LNCaP clone FGC (cell line): ENCODE measurements around the gene PCBP3.

Source experiments
- DNase-seq: peaks from one replicate; pipeline ENCODE4 v3.0.0-alpha.2; 2011; ENCODE audit warnings: low read depth
- H3K4me3 ChIP-seq: 2 replicates; pipeline ENCODE4 v1.5.1; 2011; ENCODE audit warnings: mild to moderate bottlenecking, low read depth, low read length, control low read depth
- TF ChIP-seq, protein P1 (sequence below): IDR thresholded peaks from 2 replicates; pipeline ENCODE4 v1.5.1; 2012; ENCODE audit warnings: mild to moderate bottlenecking; ENCODE audit not compliant: control insufficient read depth, insufficient read depth; ENCODE audit errors: extremely low read depth

PCBP3 gene

DNA sequence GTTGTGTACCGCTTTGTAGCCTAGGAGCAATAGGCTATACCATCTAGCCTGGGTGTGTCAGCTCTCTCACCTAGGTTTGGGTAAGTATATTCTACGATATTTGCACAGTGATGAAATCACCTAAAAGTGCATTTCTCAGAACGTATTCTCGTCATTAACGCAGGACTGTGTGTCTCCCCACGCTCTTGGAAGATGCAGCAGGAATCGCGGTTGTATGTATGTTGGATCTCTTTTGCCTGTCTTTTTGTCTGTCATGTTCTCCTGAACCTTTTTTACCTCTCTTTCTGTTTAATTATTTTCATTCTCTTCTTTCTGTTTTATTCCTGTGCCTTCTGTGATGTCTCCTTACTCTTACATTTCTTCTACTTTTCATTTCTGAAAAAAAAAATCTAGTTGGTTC, 197.5 kb downstream of the PCBP3 start:
- no peak overlapping the region for H3K4me3 ChIP-seq
- TF ChIP-seq, protein P1, sequence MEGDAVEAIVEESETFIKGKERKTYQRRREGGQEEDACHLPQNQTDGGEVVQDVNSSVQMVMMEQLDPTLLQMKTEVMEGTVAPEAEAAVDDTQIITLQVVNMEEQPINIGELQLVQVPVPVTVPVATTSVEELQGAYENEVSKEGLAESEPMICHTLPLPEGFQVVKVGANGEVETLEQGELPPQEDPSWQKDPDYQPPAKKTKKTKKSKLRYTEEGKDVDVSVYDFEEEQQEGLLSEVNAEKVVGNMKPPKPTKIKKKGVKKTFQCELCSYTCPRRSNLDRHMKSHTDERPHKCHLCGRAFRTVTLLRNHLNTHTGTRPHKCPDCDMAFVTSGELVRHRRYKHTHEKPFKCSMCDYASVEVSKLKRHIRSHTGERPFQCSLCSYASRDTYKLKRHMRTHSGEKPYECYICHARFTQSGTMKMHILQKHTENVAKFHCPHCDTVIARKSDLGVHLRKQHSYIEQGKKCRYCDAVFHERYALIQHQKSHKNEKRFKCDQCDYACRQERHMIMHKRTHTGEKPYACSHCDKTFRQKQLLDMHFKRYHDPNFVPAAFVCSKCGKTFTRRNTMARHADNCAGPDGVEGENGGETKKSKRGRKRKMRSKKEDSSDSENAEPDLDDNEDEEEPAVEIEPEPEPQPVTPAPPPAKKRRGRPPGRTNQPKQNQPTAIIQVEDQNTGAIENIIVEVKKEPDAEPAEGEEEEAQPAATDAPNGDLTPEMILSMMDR, result no peak
- DNase-seq, result no peak

DNA sequence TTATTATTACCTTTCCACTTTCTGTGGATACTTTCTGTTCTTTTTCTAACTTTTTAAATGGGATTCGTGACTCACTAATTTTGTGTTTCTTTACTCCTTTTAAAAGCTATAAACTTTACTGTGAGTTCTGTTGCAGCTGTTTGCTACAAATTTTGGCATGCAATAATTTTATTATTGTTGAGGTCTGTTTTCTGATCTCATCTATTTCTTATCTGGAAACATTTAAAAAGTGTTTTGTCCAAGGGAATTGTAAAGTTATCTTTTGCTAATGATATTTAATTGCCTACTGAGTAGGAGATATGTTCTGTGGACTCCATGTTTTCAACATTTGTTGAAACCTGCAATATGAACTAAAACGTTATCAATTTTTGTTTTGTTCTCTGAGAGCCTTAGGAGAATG, 199.9 kb downstream of the PCBP3 start:
- DNase-seq, result no peak
- no peak overlapping the region for H3K4me3 ChIP-seq
- TF ChIP-seq, protein P1, result no peak

DNA sequence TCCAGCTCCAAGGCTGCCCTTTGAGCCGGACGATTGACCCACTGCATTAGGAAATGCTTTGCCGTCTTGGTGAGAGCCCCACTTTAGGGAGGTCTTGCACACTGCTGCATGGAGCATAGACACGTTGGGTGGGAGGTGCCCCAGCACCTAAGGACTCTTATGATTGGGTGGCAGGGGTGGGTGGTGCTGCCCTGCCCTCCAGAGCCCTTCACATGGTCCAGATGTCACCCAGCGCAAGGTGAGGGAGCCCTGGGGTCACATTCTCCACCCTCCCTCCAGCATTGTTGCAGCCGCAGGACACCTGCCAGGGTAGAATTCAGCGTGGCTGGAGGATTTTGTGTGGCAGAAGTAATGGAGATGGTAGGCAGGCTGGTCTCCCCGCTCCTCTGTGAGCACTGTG, 200.7 kb downstream of the PCBP3 start:
- TF ChIP-seq, protein P1, result no peak
- no peak overlapping the region for H3K4me3 ChIP-seq
- DNase-seq, result no peak

DNA sequence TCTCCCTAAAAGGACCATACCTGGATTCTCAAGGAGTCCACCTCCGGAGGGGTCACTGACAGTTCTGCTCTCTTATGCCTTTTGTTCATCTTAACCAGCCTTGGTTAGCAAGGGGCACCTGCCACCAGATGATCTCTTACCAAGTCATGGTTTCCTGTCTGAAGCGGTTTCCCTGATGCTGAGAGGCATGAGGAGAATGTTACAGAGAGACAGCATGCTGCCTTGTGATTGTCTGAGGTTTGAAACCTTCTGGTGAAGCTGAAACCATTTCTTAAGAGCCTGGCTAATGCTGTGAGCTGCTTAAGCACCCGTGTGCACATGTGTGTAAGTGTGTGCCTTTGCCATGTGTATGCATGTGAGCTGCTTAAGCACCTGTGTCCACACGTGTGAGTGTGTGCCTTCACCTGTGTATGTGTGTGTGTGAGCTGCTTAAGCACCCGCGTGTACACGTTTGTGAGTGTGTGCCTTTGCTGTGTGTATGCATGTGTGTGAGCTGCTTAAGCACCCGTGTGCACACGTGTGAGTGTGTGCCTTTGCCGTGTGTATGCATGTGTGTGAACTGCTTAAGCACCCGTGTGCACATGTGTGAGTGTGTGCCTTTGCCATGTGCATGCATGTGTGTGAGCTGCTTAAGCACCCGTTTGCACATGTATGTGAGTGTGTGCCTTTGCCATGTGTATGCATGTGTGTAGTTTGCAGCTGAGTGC, 201.7 kb downstream of the PCBP3 start:
- H3K4me3 ChIP-seq, result no peak overlapping the region
- DNase-seq, result no peak
- TF ChIP-seq, protein P1, result no peak

DNA sequence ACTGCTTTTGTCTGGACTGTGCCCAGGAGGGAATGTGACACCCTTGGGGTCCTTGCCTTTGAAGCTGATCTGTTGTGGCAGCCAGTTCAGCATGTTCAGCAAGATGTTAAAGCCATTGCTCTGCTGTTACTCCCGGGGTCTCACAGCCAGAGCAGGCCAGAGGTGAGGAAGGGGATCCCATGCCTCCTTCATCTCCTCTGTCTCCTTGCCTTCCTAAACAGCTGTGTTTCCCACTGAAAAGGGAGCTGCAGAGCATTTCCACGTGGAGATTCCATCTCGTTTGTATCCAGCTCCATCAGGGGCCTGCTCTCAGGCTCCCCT, 202.2 kb downstream of the PCBP3 start:
- H3K4me3 ChIP-seq, result no peak overlapping the region
- no peak for DNase-seq
- TF ChIP-seq, protein P1, result no peak

DNA sequence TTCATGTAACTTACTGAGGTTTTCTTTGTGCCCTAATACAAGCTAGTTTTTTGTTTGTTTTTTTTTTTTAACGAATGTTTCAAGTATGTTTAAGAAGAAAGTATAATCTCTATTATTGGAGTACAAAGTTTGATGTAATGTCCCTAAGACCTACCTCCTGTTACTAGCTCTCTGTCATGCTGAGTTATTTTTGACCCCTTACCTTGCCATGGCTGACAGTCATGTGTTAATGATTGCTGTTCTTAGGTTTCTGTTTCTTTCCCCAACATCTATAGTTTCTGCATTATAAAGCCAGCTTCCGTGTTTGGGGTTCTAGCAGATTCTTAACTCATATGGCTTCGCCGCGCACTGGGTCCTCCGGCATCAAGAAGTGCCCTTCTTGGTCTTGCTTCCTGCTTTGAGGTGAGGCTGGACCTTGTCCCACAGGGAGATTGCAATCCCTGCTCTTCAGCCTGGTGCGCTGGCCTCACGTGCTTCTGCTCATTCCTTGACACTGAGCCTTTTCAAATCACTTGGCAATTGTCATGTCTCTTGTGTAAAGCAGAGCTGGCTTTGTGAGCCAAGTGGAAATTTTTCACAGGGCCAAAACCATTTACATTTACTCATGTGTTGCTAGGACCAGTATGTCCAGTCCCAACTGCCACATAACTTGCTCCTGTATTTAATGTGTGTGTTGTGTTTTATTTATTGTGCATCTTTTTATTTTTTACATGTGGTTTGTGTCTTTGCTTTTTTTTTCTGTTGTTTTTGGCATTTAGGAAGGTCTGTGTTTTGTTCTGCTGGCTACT, 203.0 kb downstream of the PCBP3 start:
- TF ChIP-seq, protein P1, result no peak
- peak; percentile 90 for DNase-seq
- H3K4me3 ChIP-seq, result no peak overlapping the region
